Measurements from ENCODE around the gene WDR82.
"Not testable (repeated sequence)": the region's sequence is repeated elsewhere in the genome, so short reads cannot be mapped to it uniquely, and the experiment has no call there.

Gene WDR82

GRCh38 chr3:52281981-52282801, 3.7 kb upstream of the WDR82 start:
- no peak for DNase-seq (ENCODE audit: insufficient read length)
- no peak for FAIRE-seq
- no peak for TF ChIP-seq POLR2AphosphoS5 (IDR thresholded peaks at IDR 0.05; ENCODE audit: low read depth, low read length)

- no peak for DNase-seq (ENCODE audit: insufficient read length)
- TF ChIP-seq POLR2AphosphoS5 (IDR thresholded peaks at IDR 0.05; ENCODE audit: low read depth, low read length): no peak
- TF ChIP-seq TAF1 (IDR thresholded peaks at IDR 0.05; ENCODE audit: borderline replicate concordance, low read depth, low read length): no peak
- TF ChIP-seq POLR2A (IDR thresholded peaks at IDR 0.05; ENCODE audit: low read depth, low read length): no peak
- FAIRE-seq: peak; percentile 5
These were observed 1.6 kb upstream of the WDR82 start for GRCh38 chr3:52280050-52280461.

- DNase-seq (ENCODE audit: insufficient read length) (no peak), FAIRE-seq (no peak)
- TF ChIP-seq POLR2A (IDR thresholded peaks at IDR 0.05; ENCODE audit: low read depth, low read length) (no peak), TAF1 (IDR thresholded peaks at IDR 0.05; ENCODE audit: borderline replicate concordance, low read depth, low read length) (no peak), POLR2AphosphoS5 (IDR thresholded peaks at IDR 0.05; ENCODE audit: low read depth, low read length) (no peak)
These were observed 1.1 kb upstream of the WDR82 start for GRCh38 chr3:52279596-52279995.

DNA sequence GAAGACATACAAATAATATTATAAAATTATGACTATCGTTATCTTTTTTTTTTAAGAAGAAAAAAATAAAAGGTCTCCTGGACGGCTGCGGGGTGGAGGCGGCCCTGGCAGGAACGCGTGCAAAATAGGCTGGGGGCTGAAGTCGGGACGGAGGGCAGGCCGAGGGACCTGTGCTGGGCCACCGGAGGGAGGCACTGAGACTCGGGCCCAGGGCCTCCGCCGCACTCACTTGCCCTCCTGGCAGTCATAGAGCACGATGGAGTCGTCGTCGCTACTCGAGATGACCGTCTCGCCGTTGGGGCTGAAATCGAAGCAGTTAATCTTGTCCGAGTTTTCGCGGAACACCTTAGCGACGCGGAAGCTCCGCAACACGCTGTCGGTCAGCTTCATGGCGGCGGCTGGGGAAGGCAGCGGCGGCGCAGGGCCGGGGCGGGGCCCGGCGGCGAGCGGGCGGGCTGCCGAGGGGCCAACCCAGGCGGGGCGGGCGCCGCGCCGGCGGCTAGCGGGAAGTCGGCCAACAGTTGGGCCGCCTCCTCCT, 408 bp downstream of the WDR82 start:
- TF ChIP-seq TAF1 (IDR thresholded peaks at IDR 0.05; ENCODE audit: borderline replicate concordance, low read depth, low read length) (no peak), POLR2A (IDR thresholded peaks at IDR 0.05; ENCODE audit: low read depth, low read length) (no peak; the same call in 1 of the 2 replicates), POLR2AphosphoS5 (IDR thresholded peaks at IDR 0.05; ENCODE audit: low read depth, low read length) (0 out of 2 replicates have a peak, but pooled peaks have one; percentile 7)
- no peak for FAIRE-seq
- DNase-seq (ENCODE audit: insufficient read length): peak; percentile 62

GRCh38 chr3:52277071-52277964, 1.1 kb downstream of the WDR82 start:
- FAIRE-seq (peak; percentile 85), DNase-seq (ENCODE audit: insufficient read length) (no peak)
- TF ChIP-seq POLR2AphosphoS5 (IDR thresholded peaks at IDR 0.05; ENCODE audit: low read depth, low read length) (peak; percentile 82), TAF1 (IDR thresholded peaks at IDR 0.05; ENCODE audit: borderline replicate concordance, low read depth, low read length) (peak; percentile 46; the same call in 1 of the 2 replicates), POLR2A (IDR thresholded peaks at IDR 0.05; ENCODE audit: low read depth, low read length) (peak; percentile 85)

GRCh38 chr3:52274781-52275180, 3.7 kb downstream of the WDR82 start:
- not testable (repeated sequence) for DNase-seq (ENCODE audit: insufficient read length); FAIRE-seq

- TF ChIP-seq POLR2A (IDR thresholded peaks at IDR 0.05; ENCODE audit: low read depth, low read length): no peak
- no peak for TF ChIP-seq POLR2AphosphoS5 (IDR thresholded peaks at IDR 0.05; ENCODE audit: low read depth, low read length)
- no peak for TF ChIP-seq TAF1 (IDR thresholded peaks at IDR 0.05; ENCODE audit: borderline replicate concordance, low read depth, low read length)
- FAIRE-seq: no peak
- no peak for DNase-seq (ENCODE audit: insufficient read length)
These were observed 5.6 kb downstream of the WDR82 start for GRCh38 chr3:52272831-52273230.

DNA sequence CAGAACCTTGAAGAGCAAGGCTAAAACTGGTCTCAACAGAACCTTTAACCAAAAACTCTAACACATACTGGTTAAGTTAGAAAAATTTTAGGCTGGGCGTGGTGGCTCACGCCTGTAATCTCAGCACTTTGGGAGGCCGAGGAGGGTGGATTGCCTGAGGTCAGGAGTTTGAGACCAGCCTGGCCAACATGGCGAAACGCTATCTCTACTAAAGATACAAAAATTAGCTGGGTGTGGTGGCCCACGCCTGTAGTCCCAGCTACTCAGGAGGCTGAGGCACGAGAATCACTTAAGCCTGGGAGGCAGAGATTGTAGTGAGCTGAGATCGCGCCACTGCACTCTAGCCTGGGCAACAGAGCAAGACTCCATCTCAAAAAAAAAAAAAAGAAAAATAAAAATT, 6.3 kb downstream of the WDR82 start:
- not testable (repeated sequence) for DNase-seq (ENCODE audit: insufficient read length); FAIRE-seq

DNA sequence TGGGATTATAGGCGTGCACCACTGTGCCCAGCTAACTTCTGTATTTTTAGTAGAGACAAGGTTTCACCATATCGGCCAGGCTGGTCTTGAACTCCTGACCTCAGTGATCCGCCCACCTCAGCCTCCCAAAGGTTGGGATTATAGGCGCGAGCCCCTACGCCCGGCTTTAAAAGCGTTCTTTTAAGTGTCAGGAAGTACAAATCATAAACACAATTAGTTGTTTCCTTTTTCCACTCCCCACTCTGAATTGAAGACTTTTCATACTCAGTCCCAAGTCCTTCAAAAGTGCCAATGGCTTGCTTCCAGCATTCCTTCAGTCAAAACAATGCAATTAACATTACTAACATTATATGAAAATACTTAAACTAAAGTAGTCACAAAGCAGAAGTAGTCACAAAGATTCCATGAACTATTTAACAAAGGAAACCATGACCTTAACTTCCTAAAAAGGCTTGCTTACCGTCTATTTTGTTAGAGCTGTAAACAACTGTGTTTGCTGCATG, 8.1 kb downstream of the WDR82 start:
- no peak for FAIRE-seq
- TF ChIP-seq POLR2A (IDR thresholded peaks at IDR 0.05; ENCODE audit: low read depth, low read length): no peak
- no peak for TF ChIP-seq POLR2AphosphoS5 (IDR thresholded peaks at IDR 0.05; ENCODE audit: low read depth, low read length)
- TF ChIP-seq TAF1 (IDR thresholded peaks at IDR 0.05; ENCODE audit: borderline replicate concordance, low read depth, low read length): no peak
- no peak for DNase-seq (ENCODE audit: insufficient read length)

DNA sequence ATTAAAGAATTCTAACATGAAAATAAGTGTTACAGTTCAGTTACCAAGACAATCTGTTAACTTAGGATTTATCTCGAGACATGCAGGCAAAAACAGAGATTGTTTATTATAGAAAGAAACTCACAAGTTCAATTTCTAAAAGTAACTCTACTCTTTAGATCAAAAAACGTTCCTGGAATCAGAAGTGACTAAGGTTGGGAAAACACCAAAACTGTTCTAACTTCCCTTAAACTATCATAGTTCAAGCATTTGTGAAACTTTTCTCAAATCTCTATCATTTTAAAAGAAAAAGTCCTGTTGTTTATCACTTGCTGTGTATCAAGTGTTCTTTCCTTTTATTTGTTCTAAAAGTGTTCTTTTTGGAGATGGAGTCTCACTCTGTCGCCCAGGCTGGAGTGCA, 8.7 kb downstream of the WDR82 start:
- no peak for TF ChIP-seq TAF1 (IDR thresholded peaks at IDR 0.05; ENCODE audit: borderline replicate concordance, low read depth, low read length)
- no peak for TF ChIP-seq POLR2AphosphoS5 (IDR thresholded peaks at IDR 0.05; ENCODE audit: low read depth, low read length)
- TF ChIP-seq POLR2A (IDR thresholded peaks at IDR 0.05; ENCODE audit: low read depth, low read length): no peak
- FAIRE-seq (no peak), DNase-seq (ENCODE audit: insufficient read length) (no peak)

DNA sequence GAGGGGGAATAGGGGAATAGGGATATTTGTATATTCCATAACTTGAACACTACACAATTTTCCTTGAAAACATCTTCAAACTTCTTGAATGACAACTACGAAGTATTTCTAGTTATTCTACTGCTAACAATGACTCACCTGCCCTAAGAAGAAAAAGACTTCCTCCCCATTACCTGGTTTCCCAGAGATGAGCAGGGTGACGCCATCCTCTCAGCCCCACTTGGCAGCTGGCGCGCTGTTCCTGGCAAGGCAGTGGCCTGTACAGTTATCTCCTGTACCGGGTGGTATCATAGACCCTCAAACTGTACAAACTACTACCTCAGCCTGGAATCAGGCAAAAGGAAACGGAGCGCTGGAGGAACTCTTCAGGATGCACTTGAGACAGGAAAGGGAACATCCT, 10.4 kb downstream of the WDR82 start:
- no peak for TF ChIP-seq POLR2AphosphoS5 (IDR thresholded peaks at IDR 0.05; ENCODE audit: low read depth, low read length)
- TF ChIP-seq TAF1 (IDR thresholded peaks at IDR 0.05; ENCODE audit: borderline replicate concordance, low read depth, low read length): no peak
- TF ChIP-seq POLR2A (IDR thresholded peaks at IDR 0.05; ENCODE audit: low read depth, low read length): no peak
- no peak for DNase-seq (ENCODE audit: insufficient read length)
- FAIRE-seq: no peak

GRCh38 chr3:52265387-52265786, 13.1 kb downstream of the WDR82 start:
- DNase-seq (ENCODE audit: insufficient read length) (no peak), FAIRE-seq (no peak)
- no peak for TF ChIP-seq TAF1 (IDR thresholded peaks at IDR 0.05; ENCODE audit: borderline replicate concordance, low read depth, low read length)
- TF ChIP-seq POLR2AphosphoS5 (IDR thresholded peaks at IDR 0.05; ENCODE audit: low read depth, low read length): no peak
- no peak for TF ChIP-seq POLR2A (IDR thresholded peaks at IDR 0.05; ENCODE audit: low read depth, low read length)

Data from GM12892 (cell line).